Measurements from ENCODE around the gene WNT1. TPM values are rescaled to one million over a fixed set of nuclear protein-coding genes. Genes with fewer than 3 reads are reported as not detected.

The WNT1 gene
- total RNA-seq, 3 donors from 2014 or later = not detected

GRCh38 chr12:48996794-48997718 lies 18.9 kb downstream of the WNT1 start:
- Histone ChIP-seq H3K36me3 (ENCODE audit: low read depth) (no peaks in the 10 kb centered on the region), H3K9me3 (no peaks in the 10 kb centered on the region), H3K4me1 (ENCODE audit: low read depth) (peaks cover 32% of the 10 kb centered on the region), H3K4me3 (no peak overlapping the region)
- DNase-seq (peak; percentile 82 to 88 (median 86)), ATAC-seq (peak; percentile 74)
- intact Hi-C loops (cut with DNase I, micrococcal nuclease) = no loop called here
- peak; percentile 59 for TF ChIP-seq CTCF (IDR thresholded peaks at IDR 0.05)

- peaks cover 32% of the 10 kb centered on the region for H3K4me1 ChIP-seq (ENCODE audit: low read depth)
- intact Hi-C loops (cut with DNase I, micrococcal nuclease) = no loop called here
- ATAC-seq (peak; percentile 37), DNase-seq (peak; percentile 28 to 65 (median 54))
- TF ChIP-seq CTCF (IDR thresholded peaks at IDR 0.05) = no peak
- no peaks in the 10 kb centered on the region for H3K9me3 ChIP-seq
- no peak overlapping the region for H3K4me3 ChIP-seq
- H3K36me3 ChIP-seq (ENCODE audit: low read depth) = no peaks in the 10 kb centered on the region
Observed at GRCh38 chr12:48997719-48998496, 19.8 kb downstream of the WNT1 start.

GRCh38 chr12:48998497-48999353 lies 20.6 kb downstream of the WNT1 start:
- H3K4me1 ChIP-seq (ENCODE audit: low read depth) = peaks cover 32% of the 10 kb centered on the region
- DNase-seq = peak; percentile 41 to 72 (median 63)
- H3K36me3 ChIP-seq (ENCODE audit: low read depth) = no peaks in the 10 kb centered on the region
- TF ChIP-seq CTCF (IDR thresholded peaks at IDR 0.05) = no peak
- intact Hi-C loops (cut with DNase I, micrococcal nuclease) = no loop called here
- H3K9me3 ChIP-seq = no peaks in the 10 kb centered on the region
- ATAC-seq = peak; percentile 43
- no peak overlapping the region for H3K4me3 ChIP-seq

GRCh38 chr12:48999371-49000131 lies 21.4 kb downstream of the WNT1 start, which contains the start of gene DDN:
DDN (minus strand) TSS chr12:48999375; CDS start chr12:48999287, 88 bp downstream.
- Histone ChIP-seq H3K4me1 (ENCODE audit: low read depth) (peaks cover 32% of the 10 kb centered on the region), H3K9me3 (no peaks in the 10 kb centered on the region), H3K36me3 (ENCODE audit: low read depth) (no peaks in the 10 kb centered on the region), H3K4me3 (no peak within 1 kb of the TSS)
- ATAC-seq = peak; percentile 30
- no peak for TF ChIP-seq CTCF (IDR thresholded peaks at IDR 0.05)
- intact Hi-C loops (cut with DNase I, micrococcal nuclease) = no loop called here
- peak in 1 of 3 donors; percentile 62 for DNase-seq

All from mucosa of descending colon (tissue), 3 donors.